ENCODE results near the gene SRMS.

Gene SRMS

DNA sequence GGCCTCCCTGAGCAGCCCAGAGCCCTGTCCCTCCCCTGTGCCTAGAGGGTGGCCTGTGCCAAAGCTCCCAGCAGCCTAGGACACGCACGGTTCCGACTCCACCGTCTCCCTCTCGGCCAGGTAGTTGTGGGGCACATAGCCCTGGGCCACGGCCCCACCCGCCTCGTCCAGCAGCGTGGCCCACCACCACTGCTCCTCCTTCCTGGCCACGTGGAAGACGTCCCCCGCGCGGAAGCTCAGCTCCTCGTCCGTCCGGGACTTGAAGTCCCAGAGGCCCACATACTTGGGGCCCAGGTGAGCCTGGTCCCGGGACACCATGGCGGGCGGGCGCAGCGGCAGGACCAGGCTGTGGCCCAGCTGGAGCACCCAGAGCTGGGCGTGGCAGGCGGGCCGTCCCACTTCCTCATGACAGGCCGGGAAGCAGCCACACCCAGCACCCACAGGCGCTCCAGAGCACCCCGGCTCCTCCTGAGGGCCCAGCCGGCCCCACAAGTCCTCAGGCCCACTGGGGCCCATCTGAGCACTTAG is 10.5 kb downstream of the SRMS start, which contains the start of gene PTK6:
PTK6 (minus strand) TSS at position 380 of the 528 bp plus-strand sequence; CDS start at position 318, 62 bp downstream.
- no peak for DNase-seq

DNA sequence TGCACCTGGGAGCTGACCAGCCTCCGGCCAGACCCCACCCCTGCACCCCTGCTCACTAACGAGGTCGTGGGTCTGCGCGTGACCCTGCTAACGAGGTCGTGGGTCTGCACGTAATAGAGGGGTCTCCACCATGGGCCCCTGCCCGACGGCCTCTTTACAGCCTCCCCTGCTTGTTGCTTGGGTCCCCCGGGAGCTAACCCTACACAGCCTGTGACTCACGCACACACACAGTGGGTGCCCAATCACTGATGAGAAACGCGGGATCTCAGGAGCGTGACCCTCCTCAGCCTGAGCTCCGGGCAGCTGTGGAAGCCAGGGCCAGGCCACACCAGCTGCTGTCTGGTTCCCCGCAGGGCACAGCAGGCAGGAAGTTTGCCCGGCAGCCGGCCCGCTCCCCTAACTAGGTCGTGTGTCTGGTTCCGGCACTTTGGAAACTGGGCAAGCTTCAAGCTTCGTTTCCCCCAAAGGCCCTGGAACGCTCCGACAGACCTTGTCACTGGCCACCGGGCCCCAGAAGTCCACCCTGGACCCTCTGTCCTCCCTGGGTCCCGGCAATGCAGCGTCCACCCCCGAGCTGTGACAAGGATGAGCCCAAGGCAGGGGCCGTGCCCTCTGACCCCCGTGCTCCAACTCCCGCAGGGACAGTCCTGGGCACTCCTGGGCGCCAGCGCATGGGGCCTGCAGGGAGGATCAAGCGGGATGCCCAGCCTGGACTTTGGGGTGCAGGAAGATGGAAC is 11.1 kb downstream of the SRMS start:
- DNase-seq, result no peak

DNA sequence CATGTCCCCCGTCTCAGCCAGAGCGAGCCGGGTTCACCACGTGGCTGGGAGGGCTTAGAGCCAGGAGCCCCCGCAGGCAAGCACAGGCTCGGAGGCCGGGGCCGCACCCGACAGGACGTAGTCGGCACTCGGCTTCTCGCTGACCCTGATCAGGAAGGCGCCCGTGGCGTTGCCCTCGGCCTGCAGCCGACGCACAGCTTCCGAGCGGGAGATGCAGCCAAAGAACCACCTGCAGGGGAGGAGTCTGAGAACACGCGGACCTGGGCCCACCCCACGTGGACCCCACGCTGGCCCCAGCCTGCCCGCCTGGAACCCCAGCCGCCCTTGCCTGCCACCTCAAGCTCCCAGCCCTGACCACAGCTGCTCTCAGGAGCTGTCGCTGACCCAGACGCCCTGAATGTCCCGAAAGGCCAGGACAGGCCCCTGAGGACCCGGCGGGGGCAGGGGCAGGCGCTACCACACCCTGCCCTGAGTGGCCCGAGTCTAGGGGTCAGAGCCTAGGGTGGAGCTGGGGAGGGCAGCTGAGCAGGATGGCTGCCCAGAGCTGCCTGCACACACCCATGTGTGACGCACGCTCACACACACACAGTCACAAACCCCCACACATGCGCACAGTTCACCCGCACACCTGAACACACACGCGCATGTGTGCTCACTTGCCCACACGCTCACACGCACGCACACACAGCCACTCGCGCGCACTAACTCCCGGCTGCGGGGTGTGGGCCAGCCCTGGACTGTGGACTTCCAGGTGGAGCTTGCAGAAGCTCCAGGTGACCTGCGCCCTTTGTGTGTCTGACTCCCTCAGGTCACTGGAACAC is 12.5 kb downstream of the SRMS start:
- no peak for DNase-seq

DNA sequence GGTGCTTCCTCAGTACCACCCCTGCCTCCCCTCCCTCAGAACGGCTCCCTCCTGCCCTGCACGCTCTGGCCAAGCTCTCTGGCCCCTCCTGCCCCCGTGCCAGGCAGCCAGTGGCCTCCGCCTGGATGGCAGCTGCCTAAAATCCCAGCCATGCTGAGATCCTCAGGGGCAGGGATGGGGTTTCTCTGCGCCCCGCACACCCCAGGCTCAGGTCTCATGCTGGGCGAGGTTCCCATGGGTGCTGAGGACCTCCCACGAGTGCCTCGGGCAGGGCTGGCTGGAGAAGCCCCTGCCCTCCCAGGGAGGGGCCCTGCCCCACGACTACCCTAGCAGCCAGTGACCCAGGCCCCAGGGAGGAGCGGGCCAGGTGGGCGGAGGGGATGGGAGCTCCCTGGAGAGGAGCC is 13.1 kb downstream of the SRMS start:
- no peak for DNase-seq

DNA sequence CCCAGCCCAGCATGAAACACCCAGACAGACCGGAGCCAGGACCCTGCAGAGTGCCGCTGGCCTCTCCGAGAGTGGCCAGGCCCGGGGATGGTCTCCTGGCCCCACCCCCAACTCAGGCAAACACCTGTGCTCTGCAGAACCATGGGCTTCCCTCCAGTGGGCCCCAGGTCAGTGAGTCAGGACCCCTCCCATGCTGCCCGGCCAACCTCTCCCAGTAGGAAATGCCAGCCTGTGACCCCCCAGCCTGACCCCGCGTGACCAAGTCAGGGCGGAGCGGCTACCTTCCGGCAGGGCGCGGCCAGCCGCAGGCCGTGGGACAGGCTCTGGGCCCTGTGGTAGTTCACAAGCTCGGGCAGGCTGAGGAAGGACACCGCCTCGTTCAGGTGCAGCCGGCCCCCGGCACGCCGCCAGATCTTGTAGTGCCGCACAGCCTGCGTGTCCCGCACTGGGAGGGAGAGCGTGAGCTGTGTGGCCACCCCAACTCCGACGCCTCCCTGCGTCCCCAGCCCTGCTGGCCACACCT is 13.6 kb downstream of the SRMS start:
- no peak for DNase-seq

DNA sequence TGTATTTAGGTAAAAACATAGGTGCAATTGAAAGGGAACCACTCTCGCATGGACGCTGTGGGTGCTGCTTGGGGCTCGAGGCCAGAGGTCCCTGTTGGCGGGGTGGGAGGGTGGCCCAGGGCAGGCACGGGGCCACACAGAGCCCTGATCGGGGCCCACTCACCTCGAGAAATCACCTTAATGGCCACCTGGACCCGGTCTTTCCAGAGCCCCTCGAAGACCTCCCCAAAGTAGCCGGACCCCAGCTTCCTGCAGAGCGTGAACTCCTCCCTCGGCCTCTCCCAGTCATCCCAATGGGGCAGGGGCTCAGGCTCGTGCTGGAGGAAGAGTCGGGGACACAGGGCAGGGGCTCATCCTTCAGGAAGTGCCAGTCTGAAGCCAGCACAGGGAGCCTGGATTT is 14.2 kb downstream of the SRMS start:
- DNase-seq, result no peak

DNA sequence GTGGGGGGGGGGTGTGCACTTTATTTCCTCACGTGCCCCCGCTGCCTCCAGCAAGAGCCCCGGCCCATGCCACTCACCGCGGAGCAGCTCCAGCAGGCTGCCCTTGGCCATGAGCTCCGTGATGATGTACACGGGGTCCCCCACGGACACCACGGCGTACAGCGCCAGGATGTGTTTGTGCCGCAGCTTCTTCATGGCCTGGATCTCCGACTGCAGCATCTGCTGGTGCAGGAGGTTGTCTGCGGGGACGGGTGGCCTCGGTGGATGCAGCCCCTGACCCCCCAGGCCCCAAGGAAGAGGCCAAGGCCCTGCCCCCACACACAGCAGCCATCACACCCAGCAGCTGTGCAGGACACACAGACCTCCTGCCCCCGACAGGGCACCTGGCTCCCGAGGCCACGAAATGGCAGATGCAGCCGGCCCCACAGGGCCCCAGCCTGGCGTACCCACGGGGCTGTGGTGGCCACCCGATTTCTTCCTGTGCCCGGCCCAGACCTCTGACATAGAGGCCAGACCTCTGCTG is 15.0 kb downstream of the SRMS start:
- DNase-seq, result no peak

DNA sequence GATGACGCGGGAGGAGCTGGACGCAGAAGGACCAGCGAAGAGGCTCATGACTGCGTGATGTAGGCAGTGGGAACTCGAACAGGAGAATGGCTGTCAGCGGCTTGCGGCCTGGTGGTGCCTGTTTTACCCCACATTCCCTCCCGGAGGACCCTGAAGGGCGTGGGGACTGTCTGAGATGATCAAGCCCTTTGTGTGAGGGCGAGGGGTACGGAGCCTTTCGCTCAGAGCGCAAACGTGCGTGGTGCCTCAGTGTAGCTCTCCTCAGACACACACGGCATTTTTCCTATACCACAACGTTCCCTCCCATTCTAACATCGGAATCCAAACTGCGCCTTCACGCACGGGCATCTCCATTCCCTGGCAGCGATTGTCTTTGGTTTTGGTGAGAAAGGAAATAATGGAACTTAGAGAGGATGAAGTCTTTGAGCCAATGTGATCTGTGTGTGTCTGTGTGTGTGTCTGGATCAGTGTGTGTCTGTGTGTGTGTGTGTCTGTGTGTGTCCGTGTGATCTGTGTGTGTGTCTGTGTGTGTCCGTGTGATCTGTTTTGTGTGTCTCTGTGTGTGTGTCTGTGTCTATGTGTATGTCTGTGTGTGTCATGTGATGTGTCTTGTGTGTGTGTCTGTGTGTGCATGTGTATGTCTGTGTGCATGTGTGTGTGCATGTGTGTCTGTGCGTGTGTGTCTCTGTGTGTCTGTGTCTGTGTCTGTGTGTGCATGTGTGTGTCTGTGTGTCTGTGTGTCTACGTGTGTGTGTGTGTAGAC is 15.7 kb downstream of the SRMS start:
- no peak for DNase-seq

DNA sequence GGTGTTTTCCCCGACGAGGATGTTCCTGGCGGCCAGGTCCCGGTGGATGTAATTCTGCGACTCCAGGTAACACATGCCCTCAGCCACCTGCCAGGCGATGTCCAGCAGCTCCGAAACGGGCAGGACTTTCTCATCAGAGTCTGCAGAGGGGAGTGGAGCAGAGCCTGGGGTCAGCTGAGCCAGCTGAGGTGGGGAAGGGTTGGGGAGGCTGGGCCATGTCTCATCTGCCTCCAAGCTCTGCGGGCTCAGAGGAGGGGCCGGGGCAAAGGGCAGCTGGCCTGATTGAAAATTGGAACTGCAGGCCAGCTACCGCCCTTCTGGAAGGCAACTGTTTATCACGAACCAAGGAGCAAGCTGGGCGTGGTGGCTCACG is 16.8 kb downstream of the SRMS start:
- no peak for DNase-seq

DNA sequence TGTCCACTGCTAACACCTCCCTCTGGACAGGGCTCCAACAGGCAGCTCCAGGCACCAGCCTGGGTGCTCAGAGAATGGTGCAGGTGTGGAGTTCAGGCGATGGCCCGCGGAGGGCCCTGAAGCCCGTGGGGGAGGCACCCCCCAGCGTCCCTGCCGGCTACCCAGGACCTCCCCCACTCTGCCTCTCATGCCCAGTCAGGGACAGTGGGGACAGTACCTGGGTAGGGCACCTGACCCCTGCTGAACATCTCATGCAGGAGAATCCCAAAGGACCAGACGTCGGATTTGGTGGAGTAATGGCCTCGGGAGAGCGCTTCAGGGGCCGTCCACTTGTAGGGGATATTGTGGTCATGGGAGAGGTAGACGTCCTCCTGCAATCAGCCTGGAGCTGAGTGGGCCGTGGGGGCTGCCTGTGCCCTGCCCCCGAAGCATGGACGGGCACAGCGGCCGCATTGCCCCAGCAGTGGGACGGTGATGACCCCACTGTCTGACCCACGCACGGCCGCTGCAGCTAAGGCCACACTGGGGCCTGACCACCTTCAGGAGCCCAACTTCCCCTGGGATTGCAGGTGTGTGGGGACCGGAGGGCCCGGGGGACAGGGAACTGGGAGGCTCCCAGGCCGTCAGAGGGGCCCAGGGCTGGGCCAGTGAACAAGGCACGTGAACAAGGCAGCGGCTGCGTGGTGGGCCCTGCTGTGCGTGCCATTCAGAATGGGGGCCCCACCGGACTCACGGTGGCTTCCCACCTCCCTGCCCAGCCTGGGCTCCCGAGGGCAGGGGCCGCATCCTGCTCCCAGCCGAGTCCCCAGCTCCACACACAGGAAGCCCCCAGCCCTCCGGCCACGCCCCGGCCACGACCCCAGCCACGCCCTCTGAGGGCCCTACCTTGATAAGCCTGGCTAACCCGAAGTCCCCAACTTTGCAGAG is 17.4 kb downstream of the SRMS start:
- no peak for DNase-seq

DNA sequence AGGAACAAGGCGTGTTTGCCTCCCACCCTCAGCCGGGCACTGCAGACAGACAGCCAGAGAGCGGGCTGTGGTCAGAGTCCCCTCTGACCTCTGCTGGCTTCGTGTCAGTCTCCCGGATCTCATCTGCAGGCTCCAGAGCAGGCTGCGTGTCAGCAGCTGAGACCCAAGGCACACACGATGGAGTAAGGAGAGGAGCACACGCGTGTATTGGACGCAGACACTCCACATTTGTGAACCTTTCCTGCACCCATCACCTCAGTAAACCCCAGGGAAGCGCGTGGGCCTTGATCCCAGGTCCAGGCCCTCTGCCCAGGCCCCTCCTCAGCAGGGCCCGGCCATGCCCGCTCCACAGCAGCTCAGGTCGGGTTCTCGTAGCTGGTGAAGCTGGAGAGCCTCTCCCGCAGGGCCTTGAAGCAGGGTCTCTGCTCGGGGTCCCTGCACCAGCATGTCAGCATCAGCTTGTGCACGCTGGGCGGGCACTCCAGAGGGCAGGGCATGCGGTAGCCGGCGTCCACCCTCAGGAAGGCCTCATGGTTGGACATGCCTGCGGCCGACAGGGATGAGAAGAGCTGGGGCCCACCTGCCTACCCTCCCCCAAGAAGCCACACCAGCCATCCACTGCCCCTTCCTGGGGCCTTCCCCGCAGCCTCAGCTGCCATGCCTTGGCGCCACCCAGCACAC is 18.2 kb downstream of the SRMS start:
- no peak for DNase-seq

DNA sequence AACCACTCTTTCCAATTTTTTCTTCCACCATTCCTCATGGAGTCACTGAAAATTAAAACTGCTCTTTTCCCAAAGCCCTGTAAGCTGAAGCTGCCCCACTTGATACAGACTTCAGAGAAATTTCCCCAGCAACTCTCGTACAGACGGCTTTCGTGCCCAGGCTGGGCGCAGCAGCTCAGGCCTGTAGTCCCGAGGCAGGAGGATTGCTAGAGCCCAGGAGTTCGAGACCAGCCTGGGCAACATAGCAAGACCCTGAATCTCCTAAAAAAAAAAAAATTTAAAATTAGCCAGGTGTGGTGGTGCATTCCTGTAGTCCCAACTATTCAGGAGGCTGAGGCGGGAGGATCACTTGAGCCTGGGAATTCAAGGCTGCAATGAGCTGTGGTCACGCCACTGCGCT is 20.4 kb downstream of the SRMS start:
- DNase-seq, result no peak

DNA sequence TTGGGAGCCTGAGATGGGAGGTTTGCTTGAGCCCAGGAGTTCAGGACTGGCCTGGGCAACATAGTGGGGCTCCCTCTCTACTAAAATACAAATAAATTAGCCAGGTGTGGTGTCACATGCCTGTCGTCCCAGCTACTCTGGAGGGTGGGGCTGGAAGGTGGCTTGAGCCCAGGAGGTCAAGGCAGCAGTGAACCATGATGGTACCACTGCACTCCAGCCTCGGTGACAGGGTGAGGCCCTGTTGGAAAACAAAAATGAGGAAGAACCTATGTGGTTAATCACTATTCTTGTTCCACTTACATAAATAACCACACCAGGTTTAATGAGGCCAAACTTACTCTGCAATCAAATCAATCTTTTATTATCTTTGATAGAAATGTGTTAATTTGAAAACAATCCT is 21.6 kb downstream of the SRMS start:
- no peak for DNase-seq

DNA sequence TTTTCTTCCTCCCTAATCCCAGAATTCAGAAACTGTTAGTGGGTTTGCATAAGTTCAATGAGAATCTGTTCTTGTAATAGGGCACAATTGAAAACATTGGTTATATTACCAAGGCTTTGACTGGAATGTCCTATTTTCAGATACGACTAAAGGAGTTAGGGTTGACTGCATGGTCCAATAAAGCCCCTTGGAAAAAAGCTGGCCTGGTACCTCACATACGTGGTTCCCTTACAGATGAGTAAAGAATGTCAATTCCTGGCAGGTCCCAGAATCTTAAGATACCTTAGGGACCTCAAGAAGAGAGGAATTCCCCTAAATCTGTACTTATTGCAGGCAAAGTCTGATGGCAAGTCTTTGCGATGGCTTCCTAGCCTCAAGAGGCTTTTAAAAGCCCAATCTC is 22.4 kb downstream of the SRMS start:
- no peak for DNase-seq

DNA sequence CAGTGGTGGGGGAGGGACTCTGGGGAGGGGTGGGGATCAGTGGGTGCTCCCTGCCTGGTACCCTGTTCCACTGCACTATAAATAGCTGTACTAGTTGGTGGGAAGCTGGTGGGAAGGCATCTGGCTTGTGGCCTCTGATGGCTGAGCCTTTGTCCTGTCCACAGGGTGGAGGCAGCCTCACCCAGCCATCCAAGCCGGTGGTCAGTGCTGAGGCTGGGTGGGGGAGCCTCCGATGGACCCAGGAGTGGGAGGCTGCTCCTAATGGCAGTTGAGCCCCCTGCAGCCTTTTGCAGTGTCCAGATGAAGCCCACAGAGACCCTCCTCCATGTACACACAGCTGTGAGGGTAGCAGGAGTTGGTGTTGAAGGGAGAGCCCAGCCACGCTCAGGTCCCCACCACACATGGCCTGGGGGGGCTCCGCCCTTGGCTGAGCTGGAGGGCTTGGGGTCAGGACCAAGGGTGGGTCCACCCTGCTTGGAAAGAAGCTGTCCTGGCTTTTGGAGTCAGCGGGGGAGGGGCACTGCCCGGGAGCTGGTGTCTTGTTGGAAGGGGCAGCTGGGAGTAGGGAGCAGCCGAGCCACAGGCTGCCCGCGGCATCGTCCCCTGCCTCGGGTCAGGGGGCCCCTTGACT is 24.5 kb downstream of the SRMS start:
- no peak for DNase-seq

DNA sequence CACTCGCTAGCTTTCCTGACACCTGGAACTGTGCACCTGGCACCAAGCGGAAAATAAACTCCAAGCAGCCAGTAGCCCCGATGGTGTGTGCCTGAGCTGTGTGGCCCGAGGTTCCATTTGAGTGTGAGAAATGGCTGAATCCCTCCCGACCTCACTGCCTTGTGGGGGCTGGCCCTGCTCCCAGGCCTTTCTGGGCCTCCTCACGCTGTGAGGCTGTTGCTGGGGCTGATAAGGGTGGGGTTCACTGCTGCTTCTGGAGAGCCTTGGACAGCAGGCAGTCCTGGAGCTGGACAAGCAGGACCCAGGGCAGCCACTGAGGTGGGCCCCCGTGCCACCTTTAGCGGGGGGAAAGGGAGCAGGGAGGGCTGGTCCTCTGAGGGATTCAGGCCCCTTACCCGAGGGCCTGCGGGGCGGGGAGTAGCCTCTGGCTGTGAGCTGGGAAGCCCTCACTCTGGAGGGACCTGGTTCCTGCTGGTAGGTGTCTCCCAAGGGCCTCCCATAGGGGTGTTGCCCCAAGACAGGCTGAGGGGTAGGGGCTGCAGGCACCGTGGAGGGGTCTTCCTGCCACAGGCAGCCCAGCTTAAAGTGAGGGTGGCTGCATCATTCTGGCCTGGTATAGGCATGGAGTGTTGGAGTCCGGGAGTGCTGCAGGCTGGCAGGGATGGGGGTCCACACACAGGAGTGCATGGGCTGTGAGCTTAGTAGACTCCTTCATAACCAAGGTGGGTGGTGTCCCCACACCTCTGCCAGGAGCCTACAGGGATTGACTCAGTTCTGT is 25.3 kb downstream of the SRMS start:
- DNase-seq, result no peak

DNA sequence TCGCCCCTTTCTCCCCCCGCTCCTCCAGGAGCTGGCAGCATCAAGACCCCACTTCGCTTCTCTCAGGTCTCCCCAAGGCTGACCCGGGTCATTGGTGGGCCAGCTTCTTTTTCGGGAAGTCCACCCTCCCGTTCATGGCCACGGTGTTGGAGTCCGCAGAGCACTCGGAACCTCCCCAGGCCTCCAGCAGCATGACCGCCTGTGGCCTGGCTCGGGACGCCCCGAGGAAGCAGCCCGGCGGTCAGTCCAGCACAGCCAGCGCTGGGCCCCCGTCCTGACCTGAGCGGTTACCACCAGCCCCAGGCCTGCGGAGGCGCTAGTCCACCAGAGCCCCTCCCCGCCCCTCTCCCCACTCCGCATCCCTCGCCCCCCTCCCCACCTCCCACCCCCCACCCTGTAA is 25.9 kb downstream of the SRMS start:
- no peak for DNase-seq

DNA sequence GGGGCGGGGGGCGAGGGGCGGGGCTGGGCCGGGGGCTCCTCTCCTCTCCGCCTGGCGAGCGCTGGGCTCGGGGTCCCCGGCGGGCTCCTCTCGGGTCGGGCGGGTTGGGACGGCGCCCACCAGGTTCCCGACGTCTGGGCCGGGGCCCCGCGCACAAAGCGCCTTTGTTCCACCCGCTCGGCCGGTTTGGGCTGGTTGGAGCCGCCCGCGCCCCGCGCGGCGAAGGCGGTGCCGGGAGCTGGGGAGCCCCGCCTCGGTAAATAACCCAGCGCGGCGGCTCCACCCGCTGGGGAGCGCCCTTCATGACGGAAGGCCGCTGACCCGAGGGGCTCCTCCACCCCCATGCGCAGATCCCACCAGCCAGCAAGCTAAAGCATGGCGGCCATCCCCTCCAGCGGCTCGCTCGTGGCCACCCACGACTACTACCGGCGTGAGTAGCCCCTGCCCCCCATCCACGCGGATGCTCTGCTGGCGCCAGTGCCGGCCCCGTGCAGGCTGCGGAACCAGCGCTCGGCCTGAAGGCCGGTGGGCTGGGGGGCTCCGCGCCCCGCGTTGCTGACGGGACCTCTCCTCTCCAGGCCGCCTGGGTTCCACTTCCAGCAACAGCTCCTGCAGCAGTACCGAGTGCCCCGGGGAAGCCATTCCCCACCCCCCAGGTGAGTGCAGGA is 26.5 kb downstream of the SRMS start:
- DNase-seq, result no peak

DNA sequence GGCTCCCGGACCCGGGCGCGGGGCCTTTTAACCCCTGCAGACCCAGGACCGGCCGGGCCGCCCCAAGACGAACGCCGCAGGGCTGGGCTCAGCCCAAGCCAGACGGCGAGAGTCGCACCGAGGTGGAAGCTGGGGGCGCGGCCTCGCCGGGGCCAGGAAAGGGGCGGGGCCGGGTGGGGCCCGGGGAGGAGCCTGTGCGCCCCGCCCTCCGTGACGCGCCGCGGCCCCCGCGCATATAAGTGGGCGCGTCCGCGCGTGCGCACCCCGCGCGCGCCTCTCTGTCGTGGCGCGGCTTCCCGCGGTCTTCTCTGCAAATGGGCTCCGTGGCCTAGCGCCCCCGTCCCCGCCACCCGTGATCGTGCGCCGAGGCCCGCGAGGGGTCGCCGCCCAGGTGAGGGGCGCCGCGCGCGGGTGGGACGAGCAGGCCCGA is 27.0 kb downstream of the SRMS start, which contains the start of gene PPDPF:
PPDPF (plus strand) TSS at position 262 of the 430 bp plus-strand sequence. CDS start 544 bp downstream, outside the sequence.
- no peak for DNase-seq

All from NCI-H2081 treated with DMSO at 0.1 percent for 48 hours (cell line).